Measurements from ENCODE around the gene C11orf65.

DNA sequence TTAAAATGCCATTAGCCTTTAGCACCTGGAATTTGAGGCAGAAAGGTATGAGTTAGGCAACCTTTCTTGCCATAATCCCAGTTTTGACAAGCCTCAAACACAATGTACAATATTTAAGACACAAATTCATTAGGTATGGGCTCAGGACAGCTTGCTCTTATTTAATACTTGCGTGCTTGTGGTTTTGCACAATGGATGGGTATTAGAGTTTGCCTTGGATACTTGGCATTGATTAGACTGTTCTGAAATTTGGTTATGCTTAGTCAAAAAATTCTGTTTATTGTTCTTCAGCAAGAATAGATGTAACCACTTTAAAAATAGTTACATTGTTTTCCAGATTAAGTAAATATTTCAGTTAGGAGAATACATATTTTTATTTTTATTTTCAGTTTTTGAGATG is 5.4 kb upstream of the C11orf65 start:
- TF ChIP-seq CTCF (tag by site-specific recombination; IDR thresholded peaks at IDR 0.05) (no peak), ZNF768 (tag by site-specific recombination; IDR thresholded peaks at IDR 0.05) (no peak), ZNF146 (tag by site-specific recombination; IDR thresholded peaks at IDR 0.05) (no peak), ZNF354C (tag by site-specific recombination; IDR thresholded peaks at IDR 0.05; ENCODE audit: borderline replicate concordance, low read depth) (no peak), ZNF555 (tag by site-specific recombination; conservative IDR thresholded peaks at IDR 0.05) (no peak), YY1 (tag by site-specific recombination; IDR thresholded peaks at IDR 0.05) (no peak), SETDB1 (IDR thresholded peaks at IDR 0.05; ENCODE audit: insufficient read length, low read length) (no peak), MYNN (tag by site-specific recombination; IDR thresholded peaks at IDR 0.05; ENCODE audit: borderline replicate concordance) (no peak), ZNF610 (tag by site-specific recombination; IDR thresholded peaks at IDR 0.05; ENCODE audit: borderline replicate concordance) (no peak), ZFP69B (tag by site-specific recombination; IDR thresholded peaks at IDR 0.05) (no peak)
- TF ChIP-seq, protein P1, sequence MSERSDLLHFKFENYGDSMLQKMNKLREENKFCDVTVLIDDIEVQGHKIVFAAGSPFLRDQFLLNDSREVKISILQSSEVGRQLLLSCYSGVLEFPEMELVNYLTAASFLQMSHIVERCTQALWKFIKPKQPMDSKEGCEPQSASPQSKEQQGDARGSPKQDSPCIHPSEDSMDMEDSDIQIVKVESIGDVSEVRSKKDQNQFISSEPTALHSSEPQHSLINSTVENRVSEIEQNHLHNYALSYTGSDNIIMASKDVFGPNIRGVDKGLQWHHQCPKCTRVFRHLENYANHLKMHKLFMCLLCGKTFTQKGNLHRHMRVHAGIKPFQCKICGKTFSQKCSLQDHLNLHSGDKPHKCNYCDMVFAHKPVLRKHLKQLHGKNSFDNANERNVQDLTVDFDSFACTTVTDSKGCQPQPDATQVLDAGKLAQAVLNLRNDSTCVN (tag by site-specific recombination; optimal IDR thresholded peaks at IDR 0.05), result no peak

Data from HEK293 (cell line).